K562 (cell line): ENCODE results near the gene ATOH8. TPM values are rescaled to one million over a fixed set of nuclear protein-coding genes. Genes with fewer than 3 reads are reported as not detected.
A peak's percentile ranks its signal among the peaks of the same experiment; 100 is the strongest.

Experiments
- CEBPB ChIP-seq: fragments of 450-650 bp; IDR thresholded peaks from 2 replicates; pipeline ENCODE4 v1.6.1; 2016; ENCODE audit warnings: missing genetic modification characterization, missing compliant biosample characterization
- CEBPG ChIP-seq, 3 experiments: fragments of 200-800 bp in 1 of 3; sonication (Bioruptor generic) in 1 of 3; sonication (generic) in 1 of 3; formaldehyde crosslinking in 1 of 3; IDR thresholded peaks in 2 of 3; conservative IDR thresholded peaks in 1 of 3; 2 replicates each; pipeline versions ENCODE4 v1.6.1 to v1.8.0; 2016 to 2022; ENCODE audit warnings: missing compliant biosample characterization in 2 of 3, missing genetic modification characterization in 2 of 3, mild to moderate bottlenecking in 1 of 3, missing genetic modification reagents in 1 of 3
- IRF9 ChIP-seq: fragments of 450-650 bp; IDR thresholded peaks from 2 replicates; pipeline ENCODE4 v1.6.1; 2016; ENCODE audit warnings: missing biosample characterization, missing genetic modification characterization
- RBM14 ChIP-seq: fragments of 200-400 bp; formaldehyde crosslinking; IDR thresholded peaks from 2 replicates; pipeline ENCODE4 v1.6.1; 2018; ENCODE audit warnings: low read depth, mild to moderate bottlenecking, low read length, moderate library complexity, borderline replicate concordance; ENCODE audit not compliant: insufficient read depth
- REST ChIP-seq, 2 experiments: fragments of 450-650 bp; formaldehyde crosslinking in 1 of 2; IDR thresholded peaks; 2 replicates each; pipeline versions ENCODE4 v1.4.0 to v1.6.1; 2014 to 2020; ENCODE audit warnings: mild to moderate bottlenecking in 2 of 2, borderline replicate concordance in 1 of 2, low read depth in 1 of 2
- SMARCA4 ChIP-seq: fragments of 450-650 bp; IDR thresholded peaks from 2 replicates; pipeline ENCODE4 v1.6.1; 2016
- SNRNP70 ChIP-seq: fragments of 200-400 bp; formaldehyde crosslinking; optimal IDR thresholded peaks from 2 replicates; pipeline ENCODE3; 2017; ENCODE audit warnings: low read depth, low read length
- STAT5A ChIP-seq: IDR thresholded peaks from 2 replicates; pipeline ENCODE4 v1.6.1; 2012; ENCODE audit warnings: low read length, inconsistent platforms, borderline replicate concordance
- XRCC3 ChIP-seq: fragments of 450-650 bp; IDR thresholded peaks from 2 replicates; pipeline ENCODE4 v1.6.1; 2017; ENCODE audit warnings: mild to moderate bottlenecking, moderate library complexity
- ZNF384 ChIP-seq: IDR thresholded peaks from 2 replicates; pipeline ENCODE4 v1.6.1; 2012; ENCODE audit warnings: low read depth, low read length, improper control_type of control experiment
- ZNF707 ChIP-seq: fragments of 250-450 bp; sonication (Bioruptor Pico); conservative IDR thresholded peaks from 2 replicates; pipeline ENCODE4 v1.8.0; 2022; ENCODE audit warnings: inconsistent platforms, mild to moderate bottlenecking, moderate library complexity
- ZNF785 ChIP-seq: fragments of 250-450 bp; sonication (Bioruptor Pico); IDR thresholded peaks from 2 replicates; pipeline ENCODE4 v1.4.0; 2020; ENCODE audit warnings: mild to moderate bottlenecking
- polyA plus RNA-seq, 8 experiments: library from polyadenylated mRNA; depleted of rRNA in 4 of 8; stranded (reverse) in 5 of 8; unstranded in 3 of 8; fragments of >200 nt; fragmentation: Nextera tagmentation in 2 of 8; fragmentation: Illumina TruSeq in 1 of 8; extraction: Ambion mirVana in 2 of 8; extraction: Trizol in 1 of 8; gene quantifications; 2 replicates each; pipeline versions ENCODE4 v1.2.1 to v1.2.3, GENCODE V29; 2011 to 2014; ENCODE audit warnings: inconsistent platforms in 1 of 8, missing spikeins in 1 of 8
- total RNA-seq, 7 experiments: library from RNA; depleted of rRNA in 6 of 7; stranded (reverse); fragments of >200 nt in 6 of 7; fragmentation: Illumina TruSeq in 2 of 7; extraction: Trizol in 2 of 7; gene quantifications; 2 replicates each; pipeline versions ENCODE4 v1.2.1 to v1.2.3, GENCODE V29; 2011 to 2021; ENCODE audit warnings: low replicate concordance in 1 of 7

The ATOH8 gene
- total and polyA plus RNA-seq, 9 of the 15 experiments (the other 6 are each of a cell fraction or from before 2014, with no cell fraction given) = not detected

- TF ChIP-seq IRF9 (tag) (peak; percentile 81; the same call in 1 of the 2 replicates), RBM14 (no peak), SMARCA4 (no peak; the same call in 1 of the 2 replicates), CEBPB (tag) (peak; percentile 97), XRCC3 (no peak), ZNF384 (no peak), CEBPG (CRISPR knock-in tag; IDR thresholded peaks at IDR 0.05) (peak; percentile 91), CEBPG (tag; conservative IDR thresholded peaks at IDR 0.05 in 1 of 2, IDR thresholded peaks at IDR 0.05 in 1 of 2) (peak; percentile 99), ZNF707 (CRISPR knock-in tag) (no peak), REST (IDR thresholded peaks at IDR 0.05; ENCODE audit: borderline replicate concordance) (peak; percentile 16; the same call in 1 of the 2 replicates), REST (CRISPR knock-in tag; IDR thresholded peaks at IDR 0.05; ENCODE audit: low read depth) (no peak), STAT5A (no peak), ZNF785 (CRISPR knock-in tag) (no peak), SNRNP70 (no peak)
Observed at GRCh38 chr2:85705680-85706039, 48.1 kb upstream of the ATOH8 start (continued).
